Measurements from ENCODE around the gene FCN3. TPM values are rescaled to one million over a fixed set of nuclear protein-coding genes. Genes with fewer than 3 reads are reported as not detected.

The FCN3 gene
- total RNA-seq, 2 experiments from 2014 or later = not detected

DNA sequence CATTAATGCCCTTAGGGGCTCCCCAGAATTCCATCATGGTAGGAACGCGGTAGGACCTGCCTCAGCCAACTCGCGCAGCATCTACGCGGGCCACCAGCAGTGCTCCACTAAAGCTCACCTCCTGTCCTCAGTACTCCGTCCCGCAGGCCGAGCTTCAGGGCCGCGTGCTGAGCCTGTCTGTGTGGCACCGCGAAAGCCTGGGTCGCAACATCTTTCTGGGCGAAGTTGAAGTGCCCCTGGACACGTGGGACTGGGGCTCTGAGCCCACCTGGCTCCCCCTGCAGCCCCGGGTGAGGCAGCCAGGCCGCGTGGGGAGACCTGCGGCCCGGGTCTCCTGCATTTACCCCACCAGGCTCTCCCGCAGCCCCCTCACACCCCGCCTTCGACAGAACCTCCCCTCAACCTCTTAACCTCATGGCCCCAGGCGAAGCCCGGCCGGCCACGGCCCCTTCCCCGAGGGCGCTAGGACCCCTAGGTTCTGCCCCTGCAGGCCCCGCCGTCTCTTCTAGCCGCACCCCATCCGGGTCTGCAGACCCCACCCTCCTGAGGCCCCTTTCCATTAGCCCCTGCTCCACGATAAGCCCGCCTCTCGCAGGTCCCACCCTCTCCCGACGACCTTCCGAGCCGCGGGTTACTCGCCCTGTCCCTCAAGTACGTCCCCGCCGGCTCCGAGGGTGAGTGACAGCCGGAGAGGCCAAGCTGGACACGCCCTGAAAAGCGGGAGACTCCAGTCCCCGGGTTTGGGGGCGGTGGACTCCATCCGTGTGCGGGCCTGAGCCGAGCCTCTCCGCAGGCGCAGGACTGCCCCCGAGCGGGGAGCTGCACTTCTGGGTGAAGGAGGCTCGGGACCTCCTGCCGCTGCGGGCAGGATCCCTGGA, 23.7 kb downstream of the FCN3 start:
- TF ChIP-seq, protein P1, sequence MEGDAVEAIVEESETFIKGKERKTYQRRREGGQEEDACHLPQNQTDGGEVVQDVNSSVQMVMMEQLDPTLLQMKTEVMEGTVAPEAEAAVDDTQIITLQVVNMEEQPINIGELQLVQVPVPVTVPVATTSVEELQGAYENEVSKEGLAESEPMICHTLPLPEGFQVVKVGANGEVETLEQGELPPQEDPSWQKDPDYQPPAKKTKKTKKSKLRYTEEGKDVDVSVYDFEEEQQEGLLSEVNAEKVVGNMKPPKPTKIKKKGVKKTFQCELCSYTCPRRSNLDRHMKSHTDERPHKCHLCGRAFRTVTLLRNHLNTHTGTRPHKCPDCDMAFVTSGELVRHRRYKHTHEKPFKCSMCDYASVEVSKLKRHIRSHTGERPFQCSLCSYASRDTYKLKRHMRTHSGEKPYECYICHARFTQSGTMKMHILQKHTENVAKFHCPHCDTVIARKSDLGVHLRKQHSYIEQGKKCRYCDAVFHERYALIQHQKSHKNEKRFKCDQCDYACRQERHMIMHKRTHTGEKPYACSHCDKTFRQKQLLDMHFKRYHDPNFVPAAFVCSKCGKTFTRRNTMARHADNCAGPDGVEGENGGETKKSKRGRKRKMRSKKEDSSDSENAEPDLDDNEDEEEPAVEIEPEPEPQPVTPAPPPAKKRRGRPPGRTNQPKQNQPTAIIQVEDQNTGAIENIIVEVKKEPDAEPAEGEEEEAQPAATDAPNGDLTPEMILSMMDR (conservative IDR thresholded peaks at IDR 0.05; ENCODE audit: low read length) = no peak
- no peak for TF ChIP-seq EZH2phosphoT487 (IDR thresholded peaks at IDR 0.05; ENCODE audit: borderline replicate concordance, low read depth, low read length)
- no TSS peak for BruUV-seq (replicated peaks)
- Histone ChIP-seq H3K9me2 (ENCODE audit: insufficient read depth, low read length) (no peaks in the 10 kb centered on the region), H4K20me1 (ENCODE audit: insufficient read depth, low read length) (no peaks in the 10 kb centered on the region), H3K4me1 (ENCODE audit: insufficient read depth, low read length, poor library complexity, severe bottlenecking) (peaks cover 10% of the 10 kb centered on the region), H3K79me2 (ENCODE audit: insufficient read depth, low read depth, low read length) (no peaks in the 10 kb centered on the region), H3K4me3 (ENCODE audit: low read depth, low read length, poor library complexity, severe bottlenecking) (no peak overlapping the region), H2AFZ (ENCODE audit: low read length) (no peak overlapping the region), H3K27ac (ENCODE audit: low read depth, low read length, poor library complexity, severe bottlenecking) (no peak overlapping the region), H3K4me2 (ENCODE audit: low read length) (no peak overlapping the region), H3K36me3 (ENCODE audit: insufficient read depth, low read length) (peaks cover 8% of the 10 kb centered on the region; the same call in 1 of the 2 replicates), H3K9me3 (ENCODE audit: low read length) (no peaks in the 10 kb centered on the region)
- DNase-seq (ENCODE audit: low spot score) = no peak
- intact Hi-C loops (cut with micrococcal nuclease; ENCODE audit: unreplicated experiment) = loop anchor here (10.0 kb wide), 1 partner anchor 46 kb away; no protein-coding TSS in a partner anchor
- ChIA-PET POLR2A (no interaction called here), CTCF (ENCODE audit: unreplicated experiment) (no interaction called here)

DNA sequence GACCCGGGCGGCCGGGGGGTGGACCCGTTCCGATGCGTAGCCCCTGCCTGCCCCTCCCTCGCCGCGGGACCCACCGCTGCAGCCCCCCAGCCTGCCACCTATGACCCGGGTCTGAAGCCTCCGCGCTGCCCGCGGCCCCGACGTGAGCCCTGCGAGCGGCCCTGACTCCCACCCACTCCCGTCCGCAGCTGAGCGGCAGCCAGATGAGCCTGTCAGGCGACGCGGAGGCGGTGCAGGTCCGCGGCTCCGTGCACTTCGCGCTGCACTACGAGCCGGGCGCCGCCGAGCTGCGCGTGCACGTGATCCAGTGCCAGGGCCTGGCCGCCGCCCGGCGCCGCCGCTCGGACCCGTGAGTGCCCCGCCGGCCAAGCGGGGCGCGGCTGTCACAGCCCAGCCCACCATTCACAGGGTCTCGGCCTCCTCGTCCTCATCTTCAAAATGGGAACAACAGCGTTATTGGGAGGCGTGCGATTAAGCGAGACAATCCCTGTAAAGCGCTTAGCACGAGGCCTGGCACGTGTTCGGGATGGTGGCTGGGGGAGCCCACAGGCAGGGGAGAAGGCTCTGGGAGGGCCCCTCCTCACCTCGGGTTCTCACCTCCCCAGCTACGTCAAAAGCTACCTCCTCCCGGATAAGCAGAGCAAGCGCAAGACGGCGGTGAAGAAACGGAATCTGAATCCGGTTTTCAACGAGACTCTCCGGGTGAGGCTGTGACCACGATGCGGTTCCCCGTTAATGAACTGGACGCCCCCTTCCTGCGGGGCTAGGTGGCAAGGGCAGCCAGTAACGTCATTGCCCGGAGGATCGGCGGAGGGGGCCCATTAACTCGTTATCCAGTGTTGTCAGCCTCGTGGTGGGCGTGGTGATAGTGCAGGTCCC, 24.6 kb downstream of the FCN3 start:
- H3K4me3 ChIP-seq (ENCODE audit: low read depth, low read length, poor library complexity, severe bottlenecking) = no peak overlapping the region
- H3K4me1 ChIP-seq (ENCODE audit: insufficient read depth, low read length, poor library complexity, severe bottlenecking) = peaks cover 5% of the 10 kb centered on the region
- TF ChIP-seq EZH2phosphoT487 (IDR thresholded peaks at IDR 0.05; ENCODE audit: borderline replicate concordance, low read depth, low read length) = no peak
- TF ChIP-seq, protein P1 (conservative IDR thresholded peaks at IDR 0.05; ENCODE audit: low read length) = no peak
- H4K20me1 ChIP-seq (ENCODE audit: insufficient read depth, low read length) = no peaks in the 10 kb centered on the region
- intact Hi-C loops (cut with micrococcal nuclease; ENCODE audit: unreplicated experiment) = loop anchor here (10.0 kb wide), 1 partner anchor 45 kb away; no protein-coding TSS in a partner anchor
- no peak overlapping the region for H2AFZ ChIP-seq (ENCODE audit: low read length)
- BruUV-seq (replicated peaks) = no TSS peak
- H3K36me3 ChIP-seq (ENCODE audit: insufficient read depth, low read length) = peaks cover 8% of the 10 kb centered on the region; the same call in 1 of the 2 replicates
- H3K27ac ChIP-seq (ENCODE audit: low read depth, low read length, poor library complexity, severe bottlenecking) = no peak overlapping the region
- no peaks in the 10 kb centered on the region for H3K79me2 ChIP-seq (ENCODE audit: insufficient read depth, low read depth, low read length)
- CTCF ChIA-PET (ENCODE audit: unreplicated experiment) = no interaction called here
- POLR2A ChIA-PET = no interaction called here
- H3K9me2 ChIP-seq (ENCODE audit: insufficient read depth, low read length) = no peaks in the 10 kb centered on the region
- no peak for DNase-seq (ENCODE audit: low spot score)
- H3K4me2 ChIP-seq (ENCODE audit: low read length) = no peak overlapping the region
- H3K9me3 ChIP-seq (ENCODE audit: low read length) = no peaks in the 10 kb centered on the region
